Upper lobe of right lung (tissue), 1 donor: ENCODE data around the gene BAG2. TPM values are rescaled to one million over a fixed set of nuclear protein-coding genes. Genes with fewer than 3 reads are reported as not detected.

Source experiments
- ATAC-seq: fragments of 200-7000 bp; cut with Tn5 transposase; one replicate; pipeline ENCODE4 v1.9.1; 2020; ENCODE audit warnings: mild to moderate bottlenecking, moderate library complexity
- DNase-seq: peaks from one replicate; pipeline ENCODE4 v3.0.0-alpha.2; 2020
- H3K27ac ChIP-seq: fragments of 200-600 bp; one replicate; pipeline ENCODE4 v1.8.0; 2022
- H3K27me3 ChIP-seq: fragments of 200-600 bp; one replicate; pipeline ENCODE4 v1.8.0; 2022; ENCODE audit warnings: mild to moderate bottlenecking
- H3K36me3 ChIP-seq: fragments of 200-600 bp; one replicate; pipeline ENCODE4 v1.8.0; 2022
- H3K4me1 ChIP-seq: fragments of 200-600 bp; one replicate; pipeline ENCODE4 v1.8.0; 2022
- H3K4me3 ChIP-seq: fragments of 200-600 bp; one replicate; pipeline ENCODE4 v1.8.0; 2022; ENCODE audit warnings: mild to moderate bottlenecking
- H3K9me3 ChIP-seq: fragments of 200-600 bp; one replicate; pipeline ENCODE4 v1.8.0; 2022
- CTCF ChIP-seq: fragments of 200-600 bp; IDR thresholded peaks from one replicate; pipeline ENCODE4 v1.8.0; 2022; ENCODE audit warnings: antibody characterized with exemption
- intact Hi-C: fragments of 100-400 bp; cut with DNase I; formaldehyde crosslinking; loops from one replicate; pipeline ENCODE4 v1.11.0; 2022
- total RNA-seq: library from RNA; stranded (reverse); fragmentation: NEBNext Ultra II Directional; extraction: Animal tissue kit (Norgen Biotek cat#: 25700); gene quantifications from one replicate; pipeline ENCODE4 v1.2.1, GENCODE V29; 2021
- donor health status: DM: no; HTN: yes; CAD: no; lungs with severe emphysema.

BAG2 gene
- total RNA-seq, 1 donor from 2014 or later, result 7.1 TPM

GRCh38 chr6:57162516-57162915, 9.6 kb upstream of the BAG2 start:
- no peaks in the 10 kb centered on the region for H3K27me3 ChIP-seq
- TF ChIP-seq CTCF, result no peak
- H3K27ac ChIP-seq, result no peak overlapping the region
- peaks cover 25% of the 10 kb centered on the region for H3K36me3 ChIP-seq
- no peaks in the 10 kb centered on the region for H3K9me3 ChIP-seq
- intact Hi-C loops, result no loop called here
- DNase-seq (no peak), ATAC-seq (no peak)
- H3K4me3 ChIP-seq, result no peak overlapping the region
- no peaks in the 10 kb centered on the region for H3K4me1 ChIP-seq

DNA sequence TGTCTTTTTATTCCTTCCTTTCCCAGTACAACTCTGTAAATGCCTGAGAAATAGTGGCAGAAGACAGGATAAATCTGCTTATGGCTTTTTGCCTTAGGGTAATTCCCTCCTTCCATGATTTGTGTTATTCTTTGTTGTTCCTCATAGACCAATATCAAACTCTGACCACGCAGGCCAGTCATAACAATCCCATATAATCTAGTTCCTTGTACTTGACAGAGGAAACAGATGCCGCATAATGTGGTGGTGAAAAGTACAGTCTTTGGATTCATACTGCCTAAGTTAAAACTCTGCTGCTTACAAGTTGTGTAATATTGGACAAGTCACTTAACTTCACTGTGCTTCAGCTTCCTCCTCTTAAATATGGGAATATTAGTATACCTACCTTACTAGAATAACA, 8.2 kb upstream of the BAG2 start:
- TF ChIP-seq CTCF, result no peak
- Histone ChIP-seq H3K9me3 (no peaks in the 10 kb centered on the region), H3K27ac (no peak overlapping the region), H3K36me3 (peaks cover 17% of the 10 kb centered on the region), H3K27me3 (no peaks in the 10 kb centered on the region), H3K4me3 (no peak overlapping the region), H3K4me1 (no peaks in the 10 kb centered on the region)
- intact Hi-C loops, result no loop called here
- DNase-seq (no peak), ATAC-seq (no peak)

DNA sequence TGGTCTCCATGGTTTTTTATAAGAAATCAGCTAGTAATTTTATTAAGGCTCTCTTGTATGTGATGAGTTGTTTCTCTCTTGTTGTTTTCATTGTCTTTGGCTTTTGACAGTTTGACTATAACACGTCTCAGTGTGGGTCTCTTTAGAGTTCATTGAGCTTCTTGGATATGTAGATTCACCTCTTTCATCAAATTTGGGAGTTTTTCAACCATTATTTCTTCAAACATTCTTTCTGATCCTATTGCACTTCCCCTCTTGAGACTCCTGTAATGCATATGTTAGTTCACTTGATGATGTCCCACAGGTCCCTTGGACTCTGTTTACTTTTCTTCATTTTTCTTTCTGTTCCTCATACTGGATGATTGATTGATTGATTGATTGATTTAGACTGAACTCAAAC, 7.0 kb upstream of the BAG2 start:
- no peak for TF ChIP-seq CTCF
- ATAC-seq (no peak), DNase-seq (no peak)
- no peaks in the 10 kb centered on the region for H3K4me1 ChIP-seq
- intact Hi-C loops, result no loop called here
- H3K27ac ChIP-seq, result no peak overlapping the region
- no peaks in the 10 kb centered on the region for H3K9me3 ChIP-seq
- H3K27me3 ChIP-seq, result no peaks in the 10 kb centered on the region
- no peak overlapping the region for H3K4me3 ChIP-seq
- H3K36me3 ChIP-seq, result peaks cover 17% of the 10 kb centered on the region

DNA sequence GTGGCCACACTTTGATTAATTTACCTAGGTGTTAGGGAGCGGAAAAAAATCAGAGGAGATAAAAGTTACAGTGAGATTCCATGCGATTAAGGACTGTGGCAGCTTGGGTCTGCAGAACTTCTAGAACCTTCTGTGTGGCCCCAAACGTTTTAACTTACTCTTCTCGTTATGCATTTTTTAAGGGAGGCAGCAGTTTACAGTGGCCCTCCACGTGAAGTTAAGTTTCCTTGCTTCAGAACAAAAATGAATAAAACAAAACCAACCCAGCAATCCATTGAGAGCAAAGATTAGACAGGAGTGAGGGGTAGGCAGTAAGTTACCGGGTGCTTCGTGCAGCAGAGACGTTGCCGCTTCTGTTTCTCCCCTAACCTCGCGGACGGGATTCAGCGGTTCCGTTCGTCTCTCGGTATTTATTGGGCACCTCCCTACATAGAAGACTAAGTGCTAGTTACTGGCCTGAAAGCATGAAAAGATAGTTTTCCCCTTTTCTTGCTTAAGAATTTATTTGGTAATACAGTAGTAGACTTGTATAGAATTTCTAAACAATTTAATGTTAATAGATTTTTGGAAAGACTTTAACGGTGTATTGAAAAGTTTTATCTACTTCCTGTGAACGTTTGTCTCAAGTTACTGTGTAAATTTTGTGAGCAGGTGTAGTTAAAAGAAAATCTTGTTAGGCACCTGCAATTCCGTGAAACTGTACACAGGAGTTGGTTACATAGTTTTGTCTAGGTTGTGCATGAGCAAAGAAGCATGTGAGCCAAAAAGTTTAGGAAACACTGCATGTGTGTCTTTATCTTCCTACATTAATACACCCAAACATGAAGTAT, 1.1 kb downstream of the BAG2 start:
- Histone ChIP-seq H3K9me3 (no peaks in the 10 kb centered on the region), H3K36me3 (no peaks in the 10 kb centered on the region), H3K27ac (peak overlapping the region; percentile 83), H3K4me3 (peak overlapping the region; percentile 71), H3K4me1 (peaks cover 7% of the 10 kb centered on the region), H3K27me3 (no peaks in the 10 kb centered on the region)
- intact Hi-C loops, result no loop called here
- no peak for TF ChIP-seq CTCF
- no peak for ATAC-seq
- no peak for DNase-seq

DNA sequence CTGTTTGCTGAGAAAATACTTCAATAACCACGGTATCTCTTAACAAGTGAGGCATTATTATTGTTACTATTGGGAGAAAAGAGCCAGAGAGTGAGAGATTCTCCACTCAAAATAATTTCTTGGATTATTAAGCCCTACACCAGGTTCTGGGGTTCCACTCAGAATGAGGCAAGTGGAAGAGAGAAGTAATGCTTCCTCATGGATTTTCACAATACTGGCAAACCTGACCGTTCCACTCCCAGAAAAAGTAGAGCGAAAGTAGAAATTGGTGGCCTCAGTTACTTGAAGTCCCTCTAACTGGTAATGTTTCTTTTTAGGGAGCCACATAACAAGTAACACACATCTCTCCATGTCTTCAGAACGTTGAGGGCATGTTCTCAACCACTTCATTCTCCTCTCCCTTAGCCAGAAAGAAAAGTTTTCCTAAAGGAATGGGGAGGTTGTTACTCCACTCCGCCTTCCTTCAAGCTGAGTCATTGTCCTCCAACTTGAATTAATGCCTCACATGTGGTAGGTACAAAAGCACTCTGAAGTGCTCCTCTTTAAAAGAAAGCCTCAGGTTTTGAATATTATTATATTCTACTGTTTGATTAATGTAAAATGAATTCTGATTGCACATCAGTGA, 1.9 kb downstream of the BAG2 start:
- intact Hi-C loops, result no loop called here
- H3K9me3 ChIP-seq, result no peaks in the 10 kb centered on the region
- peak overlapping the region; percentile 83 for H3K27ac ChIP-seq
- H3K36me3 ChIP-seq, result no peaks in the 10 kb centered on the region
- DNase-seq (no peak), ATAC-seq (no peak)
- peaks cover 10% of the 10 kb centered on the region for H3K4me1 ChIP-seq
- no peaks in the 10 kb centered on the region for H3K27me3 ChIP-seq
- no peak for TF ChIP-seq CTCF
- peak overlapping the region; percentile 71 for H3K4me3 ChIP-seq
